ENCODE data around the gene UGT8.

Gene UGT8

DNA sequence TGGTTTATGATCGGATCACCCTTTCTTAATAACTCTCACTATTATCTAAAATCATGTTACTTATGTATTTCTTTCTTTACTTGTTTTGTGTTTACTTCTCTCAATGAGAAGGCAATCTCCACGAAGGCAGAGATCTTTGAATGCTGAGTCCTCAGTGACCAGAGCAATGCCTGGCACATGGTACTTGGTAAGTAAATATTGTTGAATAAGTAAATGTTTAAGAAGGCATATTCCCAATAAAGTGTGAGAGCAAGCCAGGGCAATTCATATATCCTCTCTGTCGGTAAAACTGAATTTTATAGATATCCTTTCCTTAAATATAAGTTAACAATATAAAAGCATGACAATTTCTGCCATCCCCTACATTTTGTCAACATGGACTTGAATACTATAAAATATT is 94.4 kb downstream of the UGT8 start:
- FAIRE-seq, result no peak

DNA sequence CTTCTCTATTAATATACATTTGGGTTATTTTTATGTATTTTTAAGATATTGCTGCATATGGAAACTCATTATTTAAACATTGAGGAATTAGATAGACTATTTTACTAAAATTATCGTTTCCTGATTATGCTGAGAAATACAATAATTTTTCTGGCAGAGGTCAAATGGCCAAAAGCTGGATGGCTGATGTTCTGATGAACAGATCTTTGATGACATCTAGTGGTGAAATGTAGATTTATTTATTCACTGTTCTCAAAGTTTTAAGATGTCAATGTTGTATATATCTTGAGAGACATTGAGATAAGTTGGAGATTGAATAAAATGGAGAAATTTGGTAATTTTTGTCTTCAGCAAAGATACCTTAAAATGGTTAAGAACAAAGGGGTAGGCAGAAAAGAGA is 96.2 kb downstream of the UGT8 start:
- peak; percentile 96 for FAIRE-seq

- no peak for FAIRE-seq
Measured at GRCh38 chr4:114698231-114698630, 99.6 kb downstream of the UGT8 start.

GRCh38 chr4:114701491-114701890 is 102.9 kb downstream of the UGT8 start:
- FAIRE-seq, result no peak

DNA sequence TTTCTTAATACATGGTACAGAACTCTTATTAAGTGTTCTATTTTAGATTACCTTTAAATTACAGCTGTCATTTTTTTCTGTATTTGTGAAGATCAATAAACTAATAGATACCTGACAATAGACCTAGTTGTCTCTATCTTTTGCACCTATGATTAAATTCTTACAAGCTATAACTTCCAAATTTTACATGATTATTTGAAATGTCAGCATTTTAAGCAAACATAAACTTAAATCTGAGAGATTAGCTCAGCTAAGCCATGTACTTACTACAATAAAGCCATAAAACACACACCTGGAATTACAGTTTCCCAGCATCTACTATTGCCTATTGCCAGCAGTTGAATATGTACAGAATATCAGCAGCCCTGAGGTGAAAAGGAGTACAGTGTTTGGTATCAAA is 118.8 kb downstream of the UGT8 start:
- FAIRE-seq, result no peak

DNA sequence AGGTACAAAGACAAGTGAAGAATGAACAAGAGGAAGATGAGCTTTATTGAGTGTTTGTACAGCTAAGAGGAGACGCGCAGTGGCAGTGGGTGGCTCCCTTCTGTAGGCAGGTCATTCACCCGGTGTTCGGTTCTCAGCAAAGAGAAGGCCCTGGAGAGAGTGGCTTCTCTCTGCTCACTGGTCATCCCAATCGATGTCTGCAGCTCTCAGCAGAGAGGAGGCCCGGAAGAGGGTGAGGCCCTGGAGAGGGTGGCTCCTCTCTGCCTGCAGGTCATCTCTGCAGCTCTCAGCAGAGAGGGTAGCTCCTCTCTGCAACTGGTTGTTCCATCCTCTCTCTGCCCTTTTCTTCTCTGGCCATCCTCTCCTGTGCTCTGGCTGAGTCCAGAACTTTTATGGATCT is 126.5 kb downstream of the UGT8 start:
- FAIRE-seq, result no peak

GRCh38 chr4:114727461-114727860 is 128.9 kb downstream of the UGT8 start:
- FAIRE-seq, result no peak

Measured in G401.6 (cell line).